Measurements from ENCODE around the gene DHX35.

Gene DHX35

GRCh38 chr20:38999965-39000910 lies 38.1 kb downstream of the DHX35 start:
- TF ChIP-seq, protein P1, sequence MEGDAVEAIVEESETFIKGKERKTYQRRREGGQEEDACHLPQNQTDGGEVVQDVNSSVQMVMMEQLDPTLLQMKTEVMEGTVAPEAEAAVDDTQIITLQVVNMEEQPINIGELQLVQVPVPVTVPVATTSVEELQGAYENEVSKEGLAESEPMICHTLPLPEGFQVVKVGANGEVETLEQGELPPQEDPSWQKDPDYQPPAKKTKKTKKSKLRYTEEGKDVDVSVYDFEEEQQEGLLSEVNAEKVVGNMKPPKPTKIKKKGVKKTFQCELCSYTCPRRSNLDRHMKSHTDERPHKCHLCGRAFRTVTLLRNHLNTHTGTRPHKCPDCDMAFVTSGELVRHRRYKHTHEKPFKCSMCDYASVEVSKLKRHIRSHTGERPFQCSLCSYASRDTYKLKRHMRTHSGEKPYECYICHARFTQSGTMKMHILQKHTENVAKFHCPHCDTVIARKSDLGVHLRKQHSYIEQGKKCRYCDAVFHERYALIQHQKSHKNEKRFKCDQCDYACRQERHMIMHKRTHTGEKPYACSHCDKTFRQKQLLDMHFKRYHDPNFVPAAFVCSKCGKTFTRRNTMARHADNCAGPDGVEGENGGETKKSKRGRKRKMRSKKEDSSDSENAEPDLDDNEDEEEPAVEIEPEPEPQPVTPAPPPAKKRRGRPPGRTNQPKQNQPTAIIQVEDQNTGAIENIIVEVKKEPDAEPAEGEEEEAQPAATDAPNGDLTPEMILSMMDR (IDR thresholded peaks at IDR 0.05; ENCODE audit: extremely low read depth, insufficient read depth, missing control alignments) = no peak
- DNase-seq (ENCODE audit: low spot score) = no peak
- in situ Hi-C loops (cut with MboI; ENCODE audit: low pct_unique_long_range_greater_than_20kb, low sequenced_read_pairs, unreplicated experiment) = no loop called here

DNA sequence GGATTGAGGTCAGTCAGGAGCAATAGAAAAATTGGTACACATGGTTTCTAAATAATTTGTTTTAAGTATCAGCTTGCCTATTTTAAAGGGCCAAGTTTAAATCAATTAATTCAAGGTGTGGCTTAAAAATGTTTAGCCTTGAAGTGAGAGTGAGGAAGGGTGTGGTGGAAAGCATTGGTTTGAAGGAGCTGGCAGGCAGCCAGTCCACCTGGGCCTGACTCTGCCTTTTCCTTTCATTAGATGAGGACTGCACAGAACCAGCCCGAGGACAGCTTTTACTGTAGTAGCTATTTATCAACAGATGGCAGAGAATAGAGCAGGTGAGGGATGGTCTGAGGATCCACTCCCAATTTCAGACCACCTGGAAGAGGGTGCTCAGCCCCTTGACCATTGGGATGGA lies 42.4 kb downstream of the DHX35 start:
- DNase-seq (ENCODE audit: low spot score) = no peak
- TF ChIP-seq, protein P1 (IDR thresholded peaks at IDR 0.05; ENCODE audit: extremely low read depth, insufficient read depth, missing control alignments) = no peak
- in situ Hi-C loops (cut with MboI; ENCODE audit: low pct_unique_long_range_greater_than_20kb, low sequenced_read_pairs, unreplicated experiment) = no loop called here

DNA sequence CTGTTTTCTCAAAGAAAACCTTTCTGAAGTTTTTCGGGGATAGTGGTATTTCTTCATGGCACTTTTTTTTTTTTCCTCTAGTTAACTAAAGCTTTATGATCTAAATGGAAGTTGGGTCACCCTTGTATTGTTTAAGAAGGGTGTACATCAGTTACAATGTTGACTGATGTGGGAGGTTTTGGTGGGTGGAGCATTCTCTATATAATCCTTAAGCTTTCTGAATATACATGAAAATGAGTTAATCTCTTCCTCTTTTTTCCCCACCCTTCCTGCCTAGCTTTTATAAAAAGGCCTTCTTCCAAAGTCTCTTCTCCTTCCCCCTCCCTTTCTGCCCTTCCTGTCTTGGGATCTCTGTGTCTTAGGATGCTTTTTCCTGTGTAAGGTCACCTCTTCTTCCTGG lies 47.2 kb downstream of the DHX35 start:
- DNase-seq (ENCODE audit: low spot score) = no peak
- TF ChIP-seq, protein P1 (IDR thresholded peaks at IDR 0.05; ENCODE audit: extremely low read depth, insufficient read depth, missing control alignments) = no peak
- in situ Hi-C loops (cut with MboI; ENCODE audit: low pct_unique_long_range_greater_than_20kb, low sequenced_read_pairs, unreplicated experiment) = no loop called here

- TF ChIP-seq, protein P1 (IDR thresholded peaks at IDR 0.05; ENCODE audit: extremely low read depth, insufficient read depth, missing control alignments) = no peak
- in situ Hi-C loops (cut with MboI; ENCODE audit: low pct_unique_long_range_greater_than_20kb, low sequenced_read_pairs, unreplicated experiment) = no loop called here
- no peak for DNase-seq (ENCODE audit: low spot score)
Observed at GRCh38 chr20:39010496-39010895, 48.4 kb downstream of the DHX35 start.

GRCh38 chr20:39013662-39014109 lies 51.5 kb downstream of the DHX35 start:
- DNase-seq (ENCODE audit: low spot score) = no peak
- TF ChIP-seq, protein P1 (IDR thresholded peaks at IDR 0.05; ENCODE audit: extremely low read depth, insufficient read depth, missing control alignments) = no peak
- in situ Hi-C loops (cut with MboI; ENCODE audit: low pct_unique_long_range_greater_than_20kb, low sequenced_read_pairs, unreplicated experiment) = no loop called here

GRCh38 chr20:39016041-39016440 lies 53.9 kb downstream of the DHX35 start:
- no peak for DNase-seq (ENCODE audit: low spot score)
- TF ChIP-seq, protein P1 (IDR thresholded peaks at IDR 0.05; ENCODE audit: extremely low read depth, insufficient read depth, missing control alignments) = no peak
- in situ Hi-C loops (cut with MboI; ENCODE audit: low pct_unique_long_range_greater_than_20kb, low sequenced_read_pairs, unreplicated experiment) = no loop called here
